ENCODE results near the gene ACSL3.

- TF ChIP-seq CTCF (IDR thresholded peaks at IDR 0.05) (no peak), POLR2A (IDR thresholded peaks at IDR 0.05) (no peak), POLR2AphosphoS5 (IDR thresholded peaks at IDR 0.05) (no peak)
Observed at GRCh38 chr2:222972420-222972819, 111.6 kb downstream of the ACSL3 start.

Measured in transverse colon (tissue), 4 donors.